Left lung (tissue), 10 donors: ENCODE data around the gene TAS2R60. TPM values are rescaled to one million over a fixed set of nuclear protein-coding genes. Genes with fewer than 3 reads are reported as not detected.

Experiments used
- ATAC-seq: fragments of 200-7000 bp; cut with Tn5 transposase; one replicate; pipeline ENCODE4 v1.9.1; 2020; ENCODE audit warnings: moderate library complexity
- DNase-seq, 4 donors: peaks; one replicate each; pipeline ENCODE4 v3.0.0-alpha.2; 2013 to 2020
- H3K27ac ChIP-seq, 2 donors: fragments of 200-600 bp; sonication (generic) in 1 of 2; one replicate each; pipeline versions ENCODE4 v1.5.0 to v1.8.0; 2020 to 2021
- H3K27me3 ChIP-seq, 2 donors: fragments of 200-600 bp; sonication (generic) in 1 of 2; one replicate each; pipeline versions ENCODE4 v1.5.0 to v1.8.0; 2020 to 2021
- H3K36me3 ChIP-seq, 2 donors: fragments of 200-600 bp; sonication (generic) in 1 of 2; one replicate each; pipeline versions ENCODE4 v1.5.0 to v1.8.0; 2020 to 2021
- H3K4me1 ChIP-seq, 2 donors: fragments of 200-600 bp; one replicate each; pipeline ENCODE4 v1.8.0; 2021
- H3K4me3 ChIP-seq, 2 donors: fragments of 200-600 bp; sonication (generic) in 1 of 2; one replicate each; pipeline versions ENCODE4 v1.5.0 to v1.8.0; 2020 to 2021; ENCODE audit warnings: mild to moderate bottlenecking in 1 of 2
- H3K9me3 ChIP-seq, 2 donors: fragments of 200-600 bp; sonication (generic) in 1 of 2; one replicate each; pipeline versions ENCODE4 v1.5.0 to v1.8.0; 2020 to 2021
- intact Hi-C, 2 donors: fragments of 100-400 bp; cut with DNase I; formaldehyde crosslinking; loops; one replicate each; pipeline versions ENCODE4 v1.11.2 to v1.14.2; 2022
- polyA plus RNA-seq, 6 donors: library from polyadenylated mRNA; unstranded; fragments of 120-200 nt; gene quantifications; one replicate each; pipeline ENCODE4 v1.2.1, GENCODE V29; 2013; ENCODE audit not compliant: insufficient read length in 6 of 6
- total RNA-seq, 2 donors: library from RNA; stranded (reverse); fragmentation: NEBNext Ultra II Directional; extraction: Animal tissue kit (Norgen Biotek cat#: 25700); gene quantifications; one replicate each; pipeline ENCODE4 v1.2.1, GENCODE V29; 2021
- TF ChIP-seq, protein P1 (sequence below), 2 donors: fragments of 200-600 bp; sonication (generic) in 1 of 2; IDR thresholded peaks; one replicate each; pipeline versions ENCODE4 v1.5.0 to v1.8.0; 2021; ENCODE audit warnings: antibody characterized with exemption in 2 of 2
- donor health status: DM: no; HTN: yes; CAD: no.
- donor health status: DM: no; HTN: no; CAD: no.

The TAS2R60 gene
- total and polyA plus RNA-seq, 8 donors, result not detected

DNA sequence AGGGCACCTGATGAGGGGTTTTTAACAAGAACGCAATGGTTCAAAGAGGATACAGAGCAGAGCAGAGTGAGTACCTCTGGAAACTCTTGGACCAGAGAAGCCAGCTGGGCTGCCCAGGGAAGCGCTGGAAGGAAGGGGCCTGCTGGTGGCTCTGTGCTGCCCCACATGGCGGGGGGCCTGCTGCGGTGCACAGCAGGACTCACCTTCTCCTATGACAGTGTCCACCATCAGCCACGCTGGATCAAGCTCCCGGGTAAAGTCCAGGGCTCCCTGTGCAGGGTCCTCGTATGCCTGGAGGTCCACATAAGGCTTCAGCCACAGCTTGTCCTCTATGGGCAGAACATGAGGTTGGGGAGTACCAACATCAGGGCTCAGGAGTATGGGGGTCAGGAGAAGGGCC lies 47.1 kb upstream of the TAS2R60 start:
- peak overlapping the region in 1 of 2 donors; percentile 46 for H3K27ac ChIP-seq
- no peaks in the 10 kb centered on the region for H3K9me3 ChIP-seq
- H3K4me1 ChIP-seq, result peaks cover 17 to 45% of the 10 kb centered on the region in 2 donors
- intact Hi-C loops, result no loop called here
- DNase-seq, result no peak
- TF ChIP-seq, protein P1, sequence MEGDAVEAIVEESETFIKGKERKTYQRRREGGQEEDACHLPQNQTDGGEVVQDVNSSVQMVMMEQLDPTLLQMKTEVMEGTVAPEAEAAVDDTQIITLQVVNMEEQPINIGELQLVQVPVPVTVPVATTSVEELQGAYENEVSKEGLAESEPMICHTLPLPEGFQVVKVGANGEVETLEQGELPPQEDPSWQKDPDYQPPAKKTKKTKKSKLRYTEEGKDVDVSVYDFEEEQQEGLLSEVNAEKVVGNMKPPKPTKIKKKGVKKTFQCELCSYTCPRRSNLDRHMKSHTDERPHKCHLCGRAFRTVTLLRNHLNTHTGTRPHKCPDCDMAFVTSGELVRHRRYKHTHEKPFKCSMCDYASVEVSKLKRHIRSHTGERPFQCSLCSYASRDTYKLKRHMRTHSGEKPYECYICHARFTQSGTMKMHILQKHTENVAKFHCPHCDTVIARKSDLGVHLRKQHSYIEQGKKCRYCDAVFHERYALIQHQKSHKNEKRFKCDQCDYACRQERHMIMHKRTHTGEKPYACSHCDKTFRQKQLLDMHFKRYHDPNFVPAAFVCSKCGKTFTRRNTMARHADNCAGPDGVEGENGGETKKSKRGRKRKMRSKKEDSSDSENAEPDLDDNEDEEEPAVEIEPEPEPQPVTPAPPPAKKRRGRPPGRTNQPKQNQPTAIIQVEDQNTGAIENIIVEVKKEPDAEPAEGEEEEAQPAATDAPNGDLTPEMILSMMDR (IDR thresholded peaks at IDR 0.05), result no peak
- no peak for ATAC-seq
- H3K36me3 ChIP-seq, result peaks cover 0 to 43% of the 10 kb centered on the region in 2 donors
- H3K27me3 ChIP-seq, result no peaks in the 10 kb centered on the region
- H3K4me3 ChIP-seq, result no peak overlapping the region

DNA sequence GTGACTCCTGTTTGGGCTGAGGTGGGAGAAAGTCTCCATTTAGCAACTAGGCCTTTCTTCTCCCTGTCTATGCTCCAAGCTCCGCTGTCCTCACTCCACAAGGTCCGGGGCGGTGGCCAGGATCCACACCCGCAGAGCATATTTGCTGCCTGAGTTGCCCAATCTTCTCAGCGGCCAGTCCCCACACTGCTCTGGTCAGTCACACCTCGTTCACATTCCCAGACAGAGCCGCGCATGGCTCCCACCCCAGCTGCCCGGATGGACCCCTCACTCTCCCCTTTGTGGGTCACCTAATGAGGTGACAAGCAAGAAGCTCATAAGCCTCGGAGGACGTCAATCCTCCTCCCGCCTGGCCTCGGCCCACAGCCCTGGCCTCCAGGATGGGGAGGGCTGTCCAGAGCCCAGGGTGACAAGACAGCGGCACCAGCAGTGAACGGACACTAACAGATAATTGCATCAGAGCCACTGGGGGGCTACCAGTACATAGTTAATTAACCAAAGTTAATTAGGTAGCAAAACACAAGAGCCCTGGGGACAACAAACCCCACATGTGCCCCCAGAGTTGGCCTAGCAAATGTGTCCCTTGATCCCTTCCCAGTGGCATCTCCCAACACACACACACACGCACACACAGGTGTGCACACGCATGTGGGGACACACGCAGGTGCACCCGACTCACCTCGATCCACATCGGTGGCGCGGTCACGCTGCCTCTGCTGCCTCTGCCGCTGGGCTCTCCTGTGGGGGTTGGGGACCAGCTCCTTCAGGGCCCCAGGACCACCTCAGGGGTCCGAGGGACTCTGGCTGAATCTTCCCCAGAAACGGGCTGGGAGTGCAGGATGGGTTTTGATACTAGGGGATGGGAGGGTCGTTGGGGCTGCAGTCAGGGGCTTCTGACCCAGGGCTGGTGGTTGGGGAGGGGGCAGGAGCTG lies 46.4 kb upstream of the TAS2R60 start:
- no peaks in the 10 kb centered on the region for H3K9me3 ChIP-seq
- H3K4me3 ChIP-seq, result no peak overlapping the region
- H3K27me3 ChIP-seq, result no peaks in the 10 kb centered on the region
- peak; percentile 18 for ATAC-seq
- peaks cover 0 to 36% of the 10 kb centered on the region in 2 donors for H3K36me3 ChIP-seq
- peak in 3 of 4 donors; percentile 77 to 93 (median 90) for DNase-seq
- H3K4me1 ChIP-seq, result peaks cover 11 to 38% of the 10 kb centered on the region in 2 donors
- intact Hi-C loops, result no loop called here
- no peak overlapping the region for H3K27ac ChIP-seq
- TF ChIP-seq, protein P1 (IDR thresholded peaks at IDR 0.05), result no peak

DNA sequence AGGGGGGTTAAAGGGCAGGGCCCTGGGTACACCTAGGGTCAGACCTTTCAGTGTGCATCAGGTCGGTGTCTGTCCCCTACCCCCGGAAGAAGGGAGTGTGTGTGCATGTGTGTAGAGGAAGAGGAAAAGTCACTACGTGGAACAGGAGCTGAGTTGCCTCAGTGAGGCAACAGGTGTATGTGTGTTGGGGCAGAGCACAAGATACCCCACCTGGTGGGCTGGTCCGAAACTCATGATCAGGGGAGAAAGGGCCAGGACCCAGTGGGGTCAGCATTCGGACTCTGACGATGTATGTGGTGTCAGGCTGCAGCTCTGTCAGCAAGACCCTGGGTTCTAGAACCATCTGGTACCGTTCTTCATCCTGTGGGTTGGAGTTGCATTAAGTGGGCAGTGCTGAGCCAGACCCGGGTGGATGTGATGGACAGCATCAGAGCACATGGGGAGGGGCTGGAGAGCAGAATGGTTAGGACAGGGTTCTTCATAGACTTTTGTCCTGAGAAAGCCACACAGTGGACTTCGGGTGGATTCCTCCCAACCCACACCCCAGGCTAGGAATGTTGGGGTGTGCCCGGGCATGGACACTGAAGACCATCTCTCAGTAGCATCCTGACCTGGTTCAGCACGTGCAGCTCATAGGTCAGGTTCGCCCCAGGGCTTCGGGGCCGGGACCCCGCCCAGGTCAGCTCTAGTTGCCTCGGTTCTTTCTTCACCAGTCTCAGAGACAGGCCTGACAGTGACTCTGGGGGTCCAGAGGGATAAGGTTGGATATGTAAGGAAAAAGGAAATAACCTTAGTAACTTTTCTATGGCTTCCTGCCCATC lies 45.3 kb upstream of the TAS2R60 start:
- Histone ChIP-seq H3K9me3 (no peaks in the 10 kb centered on the region), H3K4me3 (no peak overlapping the region), H3K27ac (no peak overlapping the region), H3K36me3 (peaks cover 0 to 26% of the 10 kb centered on the region in 2 donors), H3K4me1 (peaks cover 11 to 27% of the 10 kb centered on the region in 2 donors), H3K27me3 (no peaks in the 10 kb centered on the region)
- DNase-seq, result no peak
- no peak for ATAC-seq
- TF ChIP-seq, protein P1 (IDR thresholded peaks at IDR 0.05), result no peak
- intact Hi-C loops, result no loop called here

DNA sequence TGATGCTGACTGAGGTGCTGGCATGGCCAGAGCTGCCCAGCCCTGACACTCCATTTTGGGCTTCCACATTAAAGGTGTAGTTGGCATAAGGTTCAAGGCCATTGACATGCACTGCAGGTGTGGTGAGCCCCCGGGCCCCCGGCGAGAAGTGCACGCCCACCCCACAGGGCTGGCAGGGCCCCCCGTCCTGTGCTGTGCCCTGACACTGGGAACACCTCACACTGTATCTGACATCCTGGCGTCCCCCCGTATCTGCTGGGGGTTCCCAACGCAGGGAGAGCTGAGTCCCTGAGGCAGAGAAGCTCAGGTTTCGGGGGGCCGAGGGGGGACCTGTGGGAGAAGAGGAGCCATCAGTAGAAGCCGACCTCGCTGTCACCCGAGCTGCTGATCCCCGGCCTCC lies 44.6 kb upstream of the TAS2R60 start:
- TF ChIP-seq, protein P1 (IDR thresholded peaks at IDR 0.05), result no peak
- Histone ChIP-seq H3K36me3 (peaks cover 0 to 20% of the 10 kb centered on the region in 2 donors), H3K27ac (no peak overlapping the region), H3K9me3 (no peaks in the 10 kb centered on the region), H3K4me1 (peaks cover 7 to 20% of the 10 kb centered on the region in 2 donors), H3K27me3 (no peaks in the 10 kb centered on the region), H3K4me3 (no peak overlapping the region)
- ATAC-seq, result no peak
- no peak for DNase-seq
- intact Hi-C loops, result no loop called here

DNA sequence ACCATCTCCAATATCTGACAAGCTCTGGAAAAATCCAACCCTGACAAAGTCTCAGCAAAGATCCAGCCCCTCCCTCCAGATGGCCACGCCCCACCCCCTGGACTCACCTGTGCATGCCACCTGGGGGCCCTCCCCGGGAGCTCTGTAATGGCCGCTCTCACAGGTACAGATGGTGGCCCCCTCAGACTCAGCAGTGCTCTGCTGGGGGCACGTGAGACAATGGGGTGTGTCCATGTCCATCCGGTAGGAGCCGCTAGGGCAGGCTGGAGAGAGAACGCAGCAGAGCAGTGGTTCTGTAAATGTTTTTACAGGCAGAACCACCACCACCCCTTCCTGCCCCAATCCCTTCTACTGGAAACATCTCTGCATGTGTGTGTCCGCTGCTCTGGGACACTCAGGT lies 44.1 kb upstream of the TAS2R60 start:
- H3K27ac ChIP-seq, result no peak overlapping the region
- TF ChIP-seq, protein P1 (IDR thresholded peaks at IDR 0.05), result no peak
- H3K9me3 ChIP-seq, result no peaks in the 10 kb centered on the region
- ATAC-seq (no peak), DNase-seq (no peak)
- peaks cover 7 to 18% of the 10 kb centered on the region in 2 donors for H3K4me1 ChIP-seq
- H3K4me3 ChIP-seq, result no peak overlapping the region
- peaks cover 0 to 20% of the 10 kb centered on the region in 2 donors for H3K36me3 ChIP-seq
- H3K27me3 ChIP-seq, result no peaks in the 10 kb centered on the region
- intact Hi-C loops, result no loop called here
